ENCODE data around the gene ZBTB34.

The ZBTB34 gene

DNA sequence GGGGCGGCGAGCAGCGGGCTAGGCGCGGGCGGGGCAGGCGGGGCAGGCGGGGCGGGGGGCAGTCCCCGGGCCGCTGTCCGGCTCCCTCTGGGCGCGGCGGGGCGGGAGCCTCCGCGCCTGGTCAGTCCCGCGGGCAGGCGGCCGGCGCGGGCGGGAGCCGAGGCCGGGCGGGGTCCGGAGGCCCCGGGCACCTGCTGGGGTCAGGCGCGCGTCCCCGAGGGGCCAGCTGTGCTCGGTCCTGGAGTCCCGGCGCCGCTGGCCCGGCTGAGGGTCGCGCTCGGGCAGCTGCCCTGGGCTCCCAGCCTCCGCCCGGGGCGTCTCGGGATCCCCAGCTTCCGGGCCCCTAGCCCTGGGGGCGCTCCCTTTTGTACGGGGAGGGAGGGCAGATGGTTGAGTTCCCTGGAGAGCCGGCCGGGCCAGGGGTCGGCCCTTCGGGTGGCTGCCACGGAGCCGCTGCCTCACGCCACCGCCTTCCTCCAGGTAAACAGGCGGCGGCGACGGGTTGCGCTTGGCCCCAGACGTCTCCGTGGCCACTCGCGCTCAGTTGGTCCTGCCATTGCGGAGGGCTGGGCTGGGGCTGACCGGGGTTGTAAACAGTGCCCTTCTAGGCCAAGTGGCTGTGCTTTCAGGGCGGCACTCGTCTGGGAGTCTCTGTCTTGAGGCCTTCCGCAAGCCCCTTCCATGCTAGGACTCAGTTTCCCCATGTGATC lies 473 bp downstream of the ZBTB34 start:
- TF ChIP-seq, protein P1, sequence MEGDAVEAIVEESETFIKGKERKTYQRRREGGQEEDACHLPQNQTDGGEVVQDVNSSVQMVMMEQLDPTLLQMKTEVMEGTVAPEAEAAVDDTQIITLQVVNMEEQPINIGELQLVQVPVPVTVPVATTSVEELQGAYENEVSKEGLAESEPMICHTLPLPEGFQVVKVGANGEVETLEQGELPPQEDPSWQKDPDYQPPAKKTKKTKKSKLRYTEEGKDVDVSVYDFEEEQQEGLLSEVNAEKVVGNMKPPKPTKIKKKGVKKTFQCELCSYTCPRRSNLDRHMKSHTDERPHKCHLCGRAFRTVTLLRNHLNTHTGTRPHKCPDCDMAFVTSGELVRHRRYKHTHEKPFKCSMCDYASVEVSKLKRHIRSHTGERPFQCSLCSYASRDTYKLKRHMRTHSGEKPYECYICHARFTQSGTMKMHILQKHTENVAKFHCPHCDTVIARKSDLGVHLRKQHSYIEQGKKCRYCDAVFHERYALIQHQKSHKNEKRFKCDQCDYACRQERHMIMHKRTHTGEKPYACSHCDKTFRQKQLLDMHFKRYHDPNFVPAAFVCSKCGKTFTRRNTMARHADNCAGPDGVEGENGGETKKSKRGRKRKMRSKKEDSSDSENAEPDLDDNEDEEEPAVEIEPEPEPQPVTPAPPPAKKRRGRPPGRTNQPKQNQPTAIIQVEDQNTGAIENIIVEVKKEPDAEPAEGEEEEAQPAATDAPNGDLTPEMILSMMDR (IDR thresholded peaks at IDR 0.05; ENCODE audit: insufficient read depth, low read depth, low read length, missing control alignments), result no peak
- DNase-seq (ENCODE audit: low read depth), result peak; percentile 30
- peak overlapping the region; percentile 67 for H3K4me3 ChIP-seq (ENCODE audit: low read length)

DNA sequence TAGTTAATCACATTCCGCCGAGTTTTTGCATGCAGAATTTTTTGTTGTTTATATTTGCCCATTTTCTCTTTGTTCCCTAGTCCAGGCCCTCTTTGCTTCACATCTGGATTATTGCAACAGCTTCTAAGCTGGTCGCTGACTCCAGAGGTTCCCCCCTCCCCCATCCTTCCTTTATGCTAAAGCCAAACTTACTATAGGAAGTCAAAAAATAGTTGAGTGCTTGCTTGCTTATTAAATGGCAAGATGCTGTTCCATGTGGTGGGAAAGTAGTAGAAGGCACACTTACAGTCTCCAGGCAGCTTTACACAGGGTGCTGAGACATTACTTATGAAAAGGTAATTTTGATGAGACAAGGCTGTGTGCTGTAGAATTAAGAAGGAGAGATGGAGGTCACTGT lies 1.3 kb downstream of the ZBTB34 start:
- H3K4me3 ChIP-seq (ENCODE audit: low read length), result peak overlapping the region; percentile 67
- DNase-seq (ENCODE audit: low read depth), result peak; percentile 44
- TF ChIP-seq, protein P1 (IDR thresholded peaks at IDR 0.05; ENCODE audit: insufficient read depth, low read depth, low read length, missing control alignments), result no peak

DNA sequence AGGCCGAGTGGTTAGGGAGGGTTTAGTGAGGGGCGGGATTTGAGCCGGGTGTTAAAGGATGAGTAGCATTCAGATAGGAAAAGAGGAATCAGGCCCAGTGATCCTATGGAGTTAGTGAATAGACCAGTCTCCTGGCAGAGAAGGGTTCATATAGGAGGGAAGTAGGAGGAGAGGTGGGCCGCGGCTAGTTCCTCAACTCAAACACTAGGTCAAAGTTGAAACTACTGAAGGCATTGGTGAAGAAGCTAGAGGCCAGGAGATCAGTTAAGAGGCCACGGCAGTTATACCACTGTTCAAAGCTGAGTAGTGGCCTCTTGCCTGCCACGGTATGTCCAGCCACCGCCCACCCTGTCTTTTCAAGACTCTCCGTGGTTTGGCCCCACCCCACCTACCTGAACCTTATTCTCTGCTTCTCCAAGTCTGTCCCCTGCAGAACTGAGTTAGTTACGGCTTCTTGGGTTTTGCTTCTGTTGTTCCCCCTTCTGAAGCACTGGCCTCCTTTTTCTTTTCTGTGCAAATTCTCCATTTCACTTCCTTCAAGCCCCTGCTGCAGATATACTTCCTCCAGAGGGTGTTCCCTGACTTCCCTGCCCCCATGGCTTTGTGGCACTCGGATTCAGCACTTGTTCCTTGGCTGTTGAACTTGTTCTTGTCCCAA lies 1.8 kb downstream of the ZBTB34 start:
- DNase-seq (ENCODE audit: low read depth), result no peak
- TF ChIP-seq, protein P1 (IDR thresholded peaks at IDR 0.05; ENCODE audit: insufficient read depth, low read depth, low read length, missing control alignments), result no peak
- H3K4me3 ChIP-seq (ENCODE audit: low read length), result peak overlapping the region; percentile 67

DNA sequence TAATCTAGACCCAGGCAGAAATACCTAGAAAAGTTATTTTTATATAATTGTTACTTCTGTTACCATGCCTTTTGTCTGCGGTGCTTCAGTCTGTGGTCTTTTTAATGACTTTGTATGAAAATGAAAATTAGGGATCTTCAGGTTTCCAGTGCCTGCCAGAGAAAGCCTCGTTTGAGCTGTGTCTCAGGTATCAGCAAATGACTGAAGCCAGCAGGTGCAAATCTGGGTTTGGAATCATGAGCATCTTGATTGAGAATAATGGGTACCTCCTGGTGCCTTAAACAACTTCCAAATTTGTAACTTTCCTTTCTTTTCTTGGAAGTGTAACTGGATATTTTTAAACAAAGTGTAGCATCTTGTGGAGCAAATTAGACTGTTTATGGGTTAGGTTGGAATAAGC lies 4.3 kb downstream of the ZBTB34 start:
- TF ChIP-seq, protein P1 (IDR thresholded peaks at IDR 0.05; ENCODE audit: insufficient read depth, low read depth, low read length, missing control alignments), result no peak
- no peak for DNase-seq (ENCODE audit: low read depth)
- no peak overlapping the region for H3K4me3 ChIP-seq (ENCODE audit: low read length)

DNA sequence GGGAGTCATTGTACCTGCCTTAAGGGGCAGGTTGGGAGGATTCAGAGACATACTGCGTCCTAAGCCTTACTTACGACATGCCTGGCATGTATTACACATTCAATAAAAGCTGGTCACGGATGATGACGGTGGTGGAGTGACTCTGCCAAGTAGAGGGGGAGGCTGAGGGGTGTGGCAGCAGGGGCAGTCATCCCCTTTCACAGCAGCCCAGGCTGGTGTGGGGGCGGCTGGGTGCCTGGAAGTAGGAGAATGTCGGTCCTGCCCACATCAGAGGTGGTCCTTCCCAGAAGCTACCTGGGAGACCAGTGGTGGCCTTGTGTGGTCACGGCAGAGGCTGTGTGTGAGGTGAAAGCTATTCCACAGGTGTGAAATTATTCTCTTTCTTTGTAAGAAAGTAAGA lies 8.9 kb downstream of the ZBTB34 start:
- peak; percentile 46 for DNase-seq (ENCODE audit: low read depth)
- TF ChIP-seq, protein P1 (IDR thresholded peaks at IDR 0.05; ENCODE audit: insufficient read depth, low read depth, low read length, missing control alignments), result no peak
- H3K4me3 ChIP-seq (ENCODE audit: low read length), result no peak overlapping the region

DNA sequence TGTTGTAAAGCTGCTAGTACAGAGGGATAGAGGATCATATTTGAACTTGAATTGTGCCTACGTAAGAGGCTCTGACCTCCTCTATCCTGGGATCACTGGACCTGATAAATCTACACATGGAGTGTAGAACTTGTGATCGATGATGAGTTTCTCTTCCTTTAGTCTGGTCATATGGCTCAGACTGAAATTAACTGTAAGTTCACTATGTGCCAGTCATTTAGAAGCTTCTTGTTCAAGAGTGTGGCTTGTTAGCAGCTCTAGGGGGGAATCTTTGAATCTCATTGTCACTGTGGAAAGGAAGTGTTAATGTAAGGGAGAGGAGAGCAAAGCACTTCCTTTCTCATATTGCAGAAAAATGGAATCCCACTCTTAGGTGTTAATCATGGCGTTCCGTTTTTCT lies 12.1 kb downstream of the ZBTB34 start:
- no peak overlapping the region for H3K4me3 ChIP-seq (ENCODE audit: low read length)
- no peak for DNase-seq (ENCODE audit: low read depth)
- TF ChIP-seq, protein P1 (IDR thresholded peaks at IDR 0.05; ENCODE audit: insufficient read depth, low read depth, low read length, missing control alignments), result no peak
